Nephron progenitor cell (in vitro differentiated cells): ENCODE measurements around the gene SAYSD1.
A peak's percentile ranks its signal among the peaks of the same experiment; 100 is the strongest.

ENCODE experiments used
- DNase-seq: peaks from one replicate; pipeline ENCODE4 v3.0.0; 2021
- H3K27ac Mint-ChIP-seq: 2 replicates; pipeline ENCODE4 v1.8.0; 2021; ENCODE audit warnings: mild to moderate bottlenecking, moderate library complexity, mixed read lengths
- H3K27me3 Mint-ChIP-seq: 2 replicates; pipeline ENCODE4 v1.8.0; 2021; ENCODE audit warnings: mild to moderate bottlenecking, low read depth, mixed read lengths; ENCODE audit not compliant: poor library complexity
- H3K36me3 Mint-ChIP-seq: 2 replicates; pipeline ENCODE4 v1.8.0; 2021; ENCODE audit warnings: low read depth, mixed read lengths
- H3K4me1 Mint-ChIP-seq: 2 replicates; pipeline ENCODE4 v1.8.0; 2021; ENCODE audit warnings: mixed read lengths
- H3K4me3 Mint-ChIP-seq: 2 replicates; pipeline ENCODE4 v1.8.0; 2021; ENCODE audit warnings: mild to moderate bottlenecking, moderate library complexity, mixed read lengths
- H3K9me3 Mint-ChIP-seq: 2 replicates; pipeline ENCODE4 v1.8.0; 2021; ENCODE audit warnings: mild to moderate bottlenecking, moderate library complexity, mixed read lengths
- TF ChIP-seq, protein P1 (sequence below): fragments of 200-600 bp; sonication (generic); IDR thresholded peaks from 2 replicates; pipeline ENCODE4 v1.5.0; 2021; ENCODE audit warnings: antibody characterized with exemption

SAYSD1 gene

DNA sequence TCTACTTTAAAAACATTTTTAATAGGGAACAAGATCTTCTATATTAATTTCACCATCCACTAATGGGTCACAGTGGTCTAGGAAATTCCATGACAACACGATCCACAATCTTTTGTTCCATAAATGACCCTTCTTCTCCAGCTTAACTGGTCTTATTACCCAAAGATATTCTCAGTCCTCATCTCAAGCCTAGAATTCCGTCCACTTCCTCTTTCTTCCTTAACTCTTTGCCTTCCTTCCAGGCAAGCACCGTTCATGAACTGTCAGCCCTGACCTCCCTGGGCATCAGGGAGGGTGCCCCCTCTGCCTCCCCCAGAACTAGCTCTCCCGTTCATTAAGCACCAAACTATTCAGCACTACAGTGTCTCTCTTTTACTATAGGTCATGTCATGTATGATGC, 8.0 kb downstream of the SAYSD1 start:
- H3K27ac Mint-ChIP-seq: no peak overlapping the region
- TF ChIP-seq, protein P1, sequence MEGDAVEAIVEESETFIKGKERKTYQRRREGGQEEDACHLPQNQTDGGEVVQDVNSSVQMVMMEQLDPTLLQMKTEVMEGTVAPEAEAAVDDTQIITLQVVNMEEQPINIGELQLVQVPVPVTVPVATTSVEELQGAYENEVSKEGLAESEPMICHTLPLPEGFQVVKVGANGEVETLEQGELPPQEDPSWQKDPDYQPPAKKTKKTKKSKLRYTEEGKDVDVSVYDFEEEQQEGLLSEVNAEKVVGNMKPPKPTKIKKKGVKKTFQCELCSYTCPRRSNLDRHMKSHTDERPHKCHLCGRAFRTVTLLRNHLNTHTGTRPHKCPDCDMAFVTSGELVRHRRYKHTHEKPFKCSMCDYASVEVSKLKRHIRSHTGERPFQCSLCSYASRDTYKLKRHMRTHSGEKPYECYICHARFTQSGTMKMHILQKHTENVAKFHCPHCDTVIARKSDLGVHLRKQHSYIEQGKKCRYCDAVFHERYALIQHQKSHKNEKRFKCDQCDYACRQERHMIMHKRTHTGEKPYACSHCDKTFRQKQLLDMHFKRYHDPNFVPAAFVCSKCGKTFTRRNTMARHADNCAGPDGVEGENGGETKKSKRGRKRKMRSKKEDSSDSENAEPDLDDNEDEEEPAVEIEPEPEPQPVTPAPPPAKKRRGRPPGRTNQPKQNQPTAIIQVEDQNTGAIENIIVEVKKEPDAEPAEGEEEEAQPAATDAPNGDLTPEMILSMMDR: no peak
- DNase-seq: no peak
- H3K36me3 Mint-ChIP-seq: peaks cover 54% of the 10 kb centered on the region
- no peaks in the 10 kb centered on the region for H3K9me3 Mint-ChIP-seq
- peaks cover 16% of the 10 kb centered on the region for H3K4me1 Mint-ChIP-seq
- peaks cover 2% of the 10 kb centered on the region for H3K27me3 Mint-ChIP-seq
- H3K4me3 Mint-ChIP-seq: no peak overlapping the region

DNA sequence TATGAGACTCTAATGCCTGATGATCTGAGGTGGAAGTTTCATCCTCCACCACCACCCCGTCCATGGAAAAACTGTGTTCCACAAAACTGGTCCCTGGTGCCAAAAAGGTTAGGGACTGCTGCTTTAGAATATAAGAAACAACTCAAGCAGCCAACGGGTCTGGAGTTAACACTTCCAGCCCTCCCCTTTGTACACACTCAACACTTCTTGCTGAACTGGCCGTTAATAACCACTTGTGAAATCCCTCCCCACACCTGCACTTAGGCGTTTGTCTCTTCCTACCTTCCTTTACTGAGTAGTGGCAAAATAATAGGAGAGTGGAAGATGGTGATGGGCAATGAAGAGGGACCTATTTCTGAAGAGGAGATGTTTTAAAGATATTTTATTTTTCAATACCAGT, 10.5 kb downstream of the SAYSD1 start:
- Mint-ChIP-seq H3K27ac (no peak overlapping the region), H3K9me3 (no peaks in the 10 kb centered on the region), H3K4me3 (no peak overlapping the region), H3K27me3 (peaks cover 6% of the 10 kb centered on the region), H3K36me3 (peaks cover 41% of the 10 kb centered on the region), H3K4me1 (peaks cover 14% of the 10 kb centered on the region)
- TF ChIP-seq, protein P1: no peak
- DNase-seq: no peak

DNA sequence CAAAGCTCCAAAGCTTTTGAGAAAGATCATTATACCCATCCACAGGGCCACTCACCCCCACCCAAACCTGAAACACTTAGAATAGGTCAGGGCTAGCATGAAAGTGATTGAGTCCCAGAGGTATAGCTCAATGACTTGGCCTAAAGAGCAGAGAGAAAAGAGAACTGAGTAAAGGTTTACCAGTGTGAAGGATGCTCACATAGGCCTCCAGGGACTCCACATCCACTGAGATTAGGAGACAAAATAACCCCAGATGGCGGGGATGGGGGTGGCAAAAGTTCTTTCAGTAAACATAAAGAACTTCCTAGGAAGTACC, 12.2 kb downstream of the SAYSD1 start:
- DNase-seq: no peak
- TF ChIP-seq, protein P1: no peak
- no peak overlapping the region for H3K4me3 Mint-ChIP-seq
- peaks cover 6% of the 10 kb centered on the region for H3K27me3 Mint-ChIP-seq
- H3K27ac Mint-ChIP-seq: no peak overlapping the region
- H3K9me3 Mint-ChIP-seq: no peaks in the 10 kb centered on the region
- H3K36me3 Mint-ChIP-seq: peaks cover 33% of the 10 kb centered on the region
- H3K4me1 Mint-ChIP-seq: peaks cover 9% of the 10 kb centered on the region

DNA sequence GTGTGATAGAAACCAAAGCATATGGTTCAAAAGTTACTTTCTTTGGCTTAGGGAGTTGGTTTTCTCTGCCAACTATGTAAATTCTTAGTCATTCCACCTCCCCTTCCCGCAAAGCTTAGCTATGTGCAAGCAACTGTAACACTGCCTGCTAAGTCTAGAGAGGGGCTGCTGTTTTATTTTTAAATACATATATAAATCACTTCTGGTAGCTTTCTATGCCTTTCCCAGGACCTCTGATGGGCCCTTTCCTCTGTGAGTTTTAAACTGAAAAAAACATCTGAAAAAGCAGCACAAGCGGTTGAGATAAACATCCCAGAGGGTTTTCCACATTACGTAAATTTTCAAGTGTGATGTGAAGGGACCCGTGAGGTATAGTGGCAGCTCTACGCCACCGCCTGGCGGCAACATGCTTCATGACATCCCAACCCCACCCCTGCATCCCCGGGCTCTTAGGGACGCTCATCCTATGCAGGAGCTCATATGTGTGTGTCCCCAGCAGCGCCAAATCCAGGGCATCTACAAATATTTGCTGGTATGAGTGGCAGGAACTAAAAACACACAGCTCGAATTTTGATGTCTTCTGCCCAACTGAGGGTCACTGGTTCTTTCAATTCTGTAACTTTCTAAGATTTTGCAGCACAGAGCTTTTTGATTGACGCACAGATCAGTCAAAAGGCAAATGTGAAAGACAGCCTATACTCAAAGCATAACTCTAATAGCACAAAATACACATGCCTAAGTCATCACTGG, 12.7 kb downstream of the SAYSD1 start:
- peak; percentile 66 for DNase-seq
- Mint-ChIP-seq H3K4me3 (no peak overlapping the region), H3K4me1 (peaks cover 7% of the 10 kb centered on the region), H3K27ac (no peak overlapping the region), H3K36me3 (peaks cover 32% of the 10 kb centered on the region), H3K9me3 (no peaks in the 10 kb centered on the region), H3K27me3 (peaks cover 6% of the 10 kb centered on the region)
- TF ChIP-seq, protein P1: peak; percentile 67

DNA sequence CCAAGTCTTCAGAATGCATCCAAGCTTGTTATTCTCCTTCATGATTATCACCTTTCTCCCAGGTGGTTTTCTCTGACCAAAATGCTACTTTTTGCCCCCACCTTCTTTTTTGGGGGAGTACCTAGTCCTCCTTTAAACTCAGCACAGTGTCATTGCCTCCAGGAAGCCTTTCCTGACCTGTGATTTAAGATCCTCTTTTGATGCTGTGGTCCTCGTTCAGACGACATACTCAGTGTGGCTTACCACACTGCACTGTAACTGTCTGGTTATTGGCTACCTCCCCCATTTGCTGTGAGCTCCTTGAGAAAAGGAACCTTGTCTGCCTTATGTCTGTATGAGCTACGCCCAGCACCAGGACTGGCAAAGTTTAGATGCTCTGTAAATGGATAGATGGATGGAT, 14.6 kb downstream of the SAYSD1 start:
- TF ChIP-seq, protein P1: no peak
- no peak for DNase-seq

DNA sequence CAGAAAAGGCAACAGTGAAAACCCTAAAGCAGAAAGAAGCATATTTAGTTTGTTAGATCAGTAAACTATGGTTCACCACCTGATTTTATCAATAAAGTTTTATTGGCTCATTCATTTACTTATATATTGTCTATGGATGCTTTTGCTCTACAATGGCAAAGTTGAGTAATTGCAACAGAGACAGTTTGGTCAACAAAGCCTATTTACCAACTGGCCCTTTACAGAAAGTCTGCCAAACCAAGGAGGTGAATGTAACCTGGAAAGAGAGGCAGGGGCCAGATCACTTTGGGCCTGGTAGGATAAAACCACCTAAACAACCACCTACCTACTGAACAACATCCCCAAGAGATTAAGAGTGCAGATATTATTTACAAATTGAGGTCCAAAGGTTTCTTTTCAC, 19.4 kb downstream of the SAYSD1 start:
- Mint-ChIP-seq H3K9me3 (no peaks in the 10 kb centered on the region), H3K27ac (no peak overlapping the region), H3K27me3 (peaks cover 17% of the 10 kb centered on the region), H3K36me3 (no peaks in the 10 kb centered on the region), H3K4me3 (no peak overlapping the region), H3K4me1 (no peaks in the 10 kb centered on the region)
- DNase-seq: no peak
- TF ChIP-seq, protein P1: no peak

More for the DNA sequence above, 14.6 kb downstream of the SAYSD1 start:
- H3K4me3 Mint-ChIP-seq: no peak overlapping the region
- no peaks in the 10 kb centered on the region for H3K9me3 Mint-ChIP-seq
- H3K27ac Mint-ChIP-seq: no peak overlapping the region
- peaks cover 7% of the 10 kb centered on the region for H3K27me3 Mint-ChIP-seq
- H3K36me3 Mint-ChIP-seq: peaks cover 20% of the 10 kb centered on the region
- no peaks in the 10 kb centered on the region for H3K4me1 Mint-ChIP-seq
